GM18873 (cell line): ENCODE measurements around the gene SAXO1.
"Not testable (repeated sequence)": the region's sequence is repeated elsewhere in the genome, so short reads cannot be mapped to it uniquely, and the experiment has no call there.

Experiments
- ATAC-seq: cut with Tn5 transposase; IDR thresholded peaks from one replicate; pipeline ENCODE4 v1.9.1; 2021; ENCODE audit warnings: mild to moderate bottlenecking, moderate library complexity, moderate number of reproducible peaks; ENCODE audit not compliant: unreplicated experiment, low FRiP score

The SAXO1 gene

DNA sequence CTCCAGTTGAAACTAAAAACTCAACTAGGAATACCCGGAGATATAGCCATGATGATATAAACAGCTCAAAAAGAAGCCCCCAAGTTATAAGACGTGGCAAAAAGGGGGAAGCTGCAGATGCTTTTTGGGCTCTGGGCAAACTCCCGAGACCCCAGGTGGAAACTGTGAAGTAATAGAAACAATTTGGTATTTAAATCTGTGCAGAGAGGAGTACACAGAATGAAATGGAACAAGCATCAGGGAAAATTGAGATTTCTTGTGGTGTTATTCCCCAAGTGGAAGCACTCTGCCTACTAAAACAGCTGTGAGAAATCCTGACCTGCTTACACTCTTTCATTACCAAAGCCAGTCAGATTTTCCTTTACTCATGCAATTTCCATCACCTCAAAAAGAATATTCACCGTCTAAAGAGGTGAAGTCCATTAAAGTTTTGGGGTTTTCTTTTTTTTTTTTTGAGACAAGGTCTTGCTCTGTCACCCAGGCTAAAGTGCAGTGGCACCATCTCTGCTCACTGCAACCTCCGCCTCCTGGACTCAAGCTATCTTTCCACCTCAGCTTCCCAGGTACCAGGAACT lies 23.5 kb downstream of the SAXO1 start:
- no peak for ATAC-seq

DNA sequence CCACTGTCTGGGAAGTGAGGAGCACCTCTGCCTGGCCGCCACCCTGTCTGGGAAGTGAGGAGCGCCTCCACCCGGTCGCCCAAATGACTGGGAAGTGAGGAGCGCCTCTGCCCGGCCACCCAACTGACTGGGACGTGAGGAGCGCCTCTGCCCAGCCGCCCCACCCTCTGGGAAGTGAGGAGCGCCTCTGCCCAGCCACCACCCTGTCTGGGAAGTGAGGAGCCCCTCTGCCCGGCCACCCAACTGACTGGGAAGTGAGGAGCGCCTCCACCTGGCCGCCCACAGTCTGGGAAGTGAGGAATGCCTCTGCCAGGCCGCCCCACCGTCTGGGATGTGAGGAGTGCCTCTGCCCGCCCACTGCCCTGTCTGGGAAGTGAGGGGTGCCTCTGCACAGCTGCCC lies 32.9 kb downstream of the SAXO1 start:
- ATAC-seq, result no peak

- ATAC-seq, result no peak
Measured at GRCh38 chr9:18999173-18999785, 33.7 kb downstream of the SAXO1 start.

DNA sequence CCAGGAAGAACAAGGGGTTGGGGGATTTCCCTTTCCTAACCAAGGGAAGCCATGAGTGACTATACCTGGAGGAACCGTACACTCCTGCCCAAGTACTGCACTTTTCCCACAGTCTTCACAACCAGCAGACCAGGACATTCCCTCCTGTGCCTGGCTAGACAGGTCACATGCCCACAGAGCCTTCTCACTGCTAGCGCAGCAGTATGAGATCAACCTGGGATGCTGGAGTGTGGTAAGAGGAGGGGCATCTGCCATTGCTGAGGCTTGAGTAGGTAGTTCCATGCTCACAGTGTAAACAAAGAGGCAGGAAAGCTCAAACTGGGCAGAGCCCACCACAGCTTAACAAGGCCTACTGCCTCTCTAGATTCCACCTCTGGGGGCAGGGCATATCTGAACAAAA lies 35.9 kb downstream of the SAXO1 start:
- no peak for ATAC-seq

DNA sequence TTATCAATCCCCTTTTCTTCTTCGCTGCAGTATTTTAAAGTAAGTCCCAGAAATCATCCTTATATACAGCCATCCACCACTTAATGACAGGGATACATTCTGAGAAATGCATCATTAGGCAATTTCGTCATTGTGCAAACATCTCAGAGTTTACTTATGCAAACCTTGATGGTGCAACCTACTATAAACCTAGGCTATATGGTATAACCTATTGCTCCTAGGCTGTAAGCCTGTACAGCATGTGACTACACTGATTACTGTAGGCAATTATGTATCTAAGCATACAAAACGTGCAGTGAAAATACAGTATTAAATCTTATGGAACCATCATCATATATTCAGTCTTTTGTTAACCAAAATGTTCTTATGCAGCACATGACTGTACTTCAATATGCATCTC lies 36.8 kb downstream of the SAXO1 start:
- no peak for ATAC-seq

GRCh38 chr9:18994263-18994916 lies 38.6 kb downstream of the SAXO1 start:
- no peak for ATAC-seq

DNA sequence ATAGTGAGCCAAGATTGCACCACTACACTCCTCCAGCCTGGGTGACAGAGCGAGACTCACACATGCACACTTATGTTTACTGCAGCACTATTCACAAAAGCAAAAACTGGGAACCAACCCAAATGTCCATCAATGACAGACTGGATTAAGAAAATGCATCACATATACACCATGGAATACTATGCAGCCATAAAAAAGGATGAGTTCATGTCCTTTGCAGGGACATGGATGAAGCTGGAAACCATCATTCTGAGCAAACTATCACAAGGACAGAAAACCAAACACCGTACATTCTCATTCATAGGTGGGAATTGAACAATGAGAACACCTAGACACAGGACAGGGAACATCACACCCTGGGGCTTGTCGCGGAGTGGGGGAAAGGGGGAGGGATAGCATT lies 41.8 kb downstream of the SAXO1 start:
- ATAC-seq, result not testable (repeated sequence)

- ATAC-seq, result no peak
Measured at GRCh38 chr9:18990494-18990893, 42.5 kb downstream of the SAXO1 start.

GRCh38 chr9:18989865-18990264 lies 43.1 kb downstream of the SAXO1 start:
- ATAC-seq, result no peak

DNA sequence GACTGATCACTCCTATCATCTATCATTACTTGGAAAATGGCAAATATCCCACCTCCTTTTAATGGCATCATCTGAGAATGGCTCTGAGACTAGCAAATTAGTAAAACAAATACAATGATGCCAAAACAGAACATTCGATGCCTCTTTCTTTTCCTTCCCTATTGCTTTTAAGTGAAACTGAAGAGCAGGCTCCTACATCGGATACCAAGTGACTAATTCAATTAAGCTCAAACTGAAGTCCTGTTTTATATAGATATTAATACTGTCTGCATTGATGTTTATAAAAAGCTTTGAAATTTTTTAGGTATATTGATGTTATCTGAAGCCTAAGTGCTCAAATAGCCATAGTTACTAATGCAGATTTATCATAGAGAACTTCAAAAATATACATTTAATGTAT lies 43.9 kb downstream of the SAXO1 start:
- ATAC-seq, result no peak

DNA sequence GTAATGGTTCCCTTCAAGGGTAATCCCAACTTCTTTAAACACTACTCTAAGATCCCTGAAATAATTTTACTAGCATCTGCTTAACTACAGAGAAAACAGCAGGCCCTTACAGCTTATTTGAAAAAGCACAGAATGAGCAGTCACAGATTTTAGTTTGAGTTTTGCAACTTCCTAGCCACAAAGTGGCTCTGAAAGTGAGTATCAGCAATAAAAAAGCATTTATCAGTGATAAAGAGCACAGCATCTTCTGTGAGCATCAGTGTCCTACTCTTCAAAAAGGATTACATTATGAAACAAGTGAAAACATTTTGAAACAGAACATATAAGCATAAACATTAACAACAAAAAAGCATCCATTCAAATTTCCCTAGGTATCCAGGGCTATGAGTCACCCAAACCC lies 45.0 kb downstream of the SAXO1 start:
- ATAC-seq, result no peak

- ATAC-seq, result no peak
Measured at GRCh38 chr9:18985996-18986395, 47.0 kb downstream of the SAXO1 start.

- no peak for ATAC-seq
Measured at GRCh38 chr9:18985464-18985951, 47.5 kb downstream of the SAXO1 start.

DNA sequence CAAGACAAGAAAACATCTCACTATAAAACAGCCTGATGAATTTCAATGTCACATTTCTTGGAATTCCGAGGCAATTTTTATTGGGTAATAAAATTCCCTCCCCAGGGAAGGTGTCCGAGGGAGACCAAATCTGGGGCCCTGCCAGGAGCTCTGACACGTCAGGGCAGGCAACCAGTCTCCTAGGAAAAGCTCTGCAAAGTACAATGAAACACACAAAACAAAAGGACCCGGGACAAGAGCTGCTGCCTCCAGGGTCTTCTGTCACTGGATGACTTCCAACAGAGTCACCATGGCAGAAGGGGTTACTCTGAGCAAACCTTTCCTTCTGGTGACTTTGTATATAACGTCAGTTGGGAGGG lies 50.8 kb downstream of the SAXO1 start:
- no peak for ATAC-seq

GRCh38 chr9:18981476-18982261 lies 51.3 kb downstream of the SAXO1 start:
- ATAC-seq, result no peak

- ATAC-seq, result no peak
Measured at GRCh38 chr9:18980189-18980588, 52.8 kb downstream of the SAXO1 start.

- ATAC-seq, result no peak
Measured at GRCh38 chr9:18979367-18979766, 53.6 kb downstream of the SAXO1 start.

GRCh38 chr9:18978188-18978587 lies 54.8 kb downstream of the SAXO1 start:
- ATAC-seq, result no peak

DNA sequence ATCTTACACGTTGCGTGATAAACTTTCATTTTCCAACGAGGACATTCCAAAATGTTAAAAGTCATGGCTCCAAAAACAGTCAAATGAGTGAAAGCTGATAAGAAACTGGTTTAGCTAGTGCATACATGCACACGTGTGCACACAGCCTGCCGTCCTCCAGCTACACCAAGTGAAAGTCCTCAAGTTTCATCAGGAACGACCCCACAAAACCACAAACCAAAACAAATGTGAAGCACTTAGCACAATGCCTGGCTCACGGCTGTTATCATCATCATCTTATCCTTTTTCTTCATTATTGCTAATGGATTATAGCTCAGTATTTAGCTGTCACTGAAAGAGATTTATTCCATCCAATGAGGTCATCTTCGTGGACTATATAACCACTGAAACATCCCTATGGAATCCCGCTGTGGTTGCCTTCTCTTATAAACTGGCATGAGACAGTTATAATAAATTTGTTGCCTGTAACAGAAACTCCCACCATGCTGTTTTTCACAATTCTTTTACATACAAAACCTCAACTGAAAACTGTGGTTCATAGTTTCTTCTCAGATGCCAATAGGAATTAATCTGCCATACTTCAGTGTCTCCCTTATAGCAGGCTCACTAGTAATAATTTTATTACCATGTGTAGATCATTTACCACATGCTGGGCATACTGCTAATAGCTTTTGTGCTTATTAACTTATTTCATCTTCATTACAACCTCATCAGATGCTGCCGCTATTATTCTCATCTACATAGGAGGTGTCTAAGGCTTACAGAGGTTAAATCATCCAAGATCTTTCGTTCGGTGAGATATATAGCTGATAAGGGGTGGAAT lies 56.1 kb downstream of the SAXO1 start:
- ATAC-seq, result no peak

DNA sequence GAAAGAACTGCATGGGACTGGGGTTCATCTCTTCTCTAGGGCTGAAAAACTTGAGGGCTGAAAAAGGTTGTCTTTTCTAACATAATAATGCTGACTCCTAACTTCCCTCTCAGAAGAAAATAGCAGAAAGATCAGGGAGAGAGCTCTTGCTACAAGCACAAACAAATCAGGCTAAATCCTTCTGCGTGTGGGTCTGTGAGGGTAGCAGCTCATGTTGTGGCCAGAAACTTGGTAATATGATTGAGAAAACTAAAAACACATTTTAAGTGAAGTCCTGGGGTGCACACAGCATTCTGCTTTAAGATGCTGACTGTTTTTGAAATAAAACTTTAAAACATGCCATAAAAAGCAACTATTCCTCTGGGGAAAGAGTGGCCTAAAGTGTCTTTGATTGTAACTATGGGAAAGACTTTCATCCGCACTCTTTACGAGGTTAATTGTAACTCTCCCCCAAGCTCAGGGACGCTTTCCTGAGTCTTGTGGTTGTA lies 56.7 kb downstream of the SAXO1 start:
- no peak for ATAC-seq
